B cell (primary cell): ENCODE data around the gene FAM118B.
"Not testable (repeated sequence)": the region's sequence is repeated elsewhere in the genome, so short reads cannot be mapped to it uniquely, and the experiment has no call there.

Experiments used
- CTCF ChIP-seq: fragments of 200-600 bp; IDR thresholded peaks from one replicate; pipeline ENCODE4 v1.8.0; 2022; ENCODE audit warnings: antibody characterized with exemption, mild to moderate bottlenecking
- EZH2 ChIP-seq: IDR thresholded peaks from 2 replicates; pipeline ENCODE4 v1.6.1; 2012; ENCODE audit warnings: borderline replicate concordance, low read depth, mild to moderate bottlenecking, moderate library complexity, low read length; ENCODE audit not compliant: insufficient read depth, poor library complexity, severe bottlenecking

- not testable (repeated sequence) for TF ChIP-seq CTCF, EZH2
Observed at GRCh38 chr11:126255507-126255906, 43.9 kb downstream of the FAM118B start.
